SHP77 treated with DMSO at 0.1 percent for 48 hours (cell line): ENCODE measurements around the gene VAT1L.

Experiments
- DNase-seq: peaks from one replicate; lab custom pipeline; 2025; lab: John Stamatoyannopoulos, UW

Gene VAT1L, protein sequence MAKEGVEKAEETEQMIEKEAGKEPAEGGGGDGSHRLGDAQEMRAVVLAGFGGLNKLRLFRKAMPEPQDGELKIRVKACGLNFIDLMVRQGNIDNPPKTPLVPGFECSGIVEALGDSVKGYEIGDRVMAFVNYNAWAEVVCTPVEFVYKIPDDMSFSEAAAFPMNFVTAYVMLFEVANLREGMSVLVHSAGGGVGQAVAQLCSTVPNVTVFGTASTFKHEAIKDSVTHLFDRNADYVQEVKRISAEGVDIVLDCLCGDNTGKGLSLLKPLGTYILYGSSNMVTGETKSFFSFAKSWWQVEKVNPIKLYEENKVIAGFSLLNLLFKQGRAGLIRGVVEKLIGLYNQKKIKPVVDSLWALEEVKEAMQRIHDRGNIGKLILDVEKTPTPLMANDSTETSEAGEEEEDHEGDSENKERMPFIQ

DNA sequence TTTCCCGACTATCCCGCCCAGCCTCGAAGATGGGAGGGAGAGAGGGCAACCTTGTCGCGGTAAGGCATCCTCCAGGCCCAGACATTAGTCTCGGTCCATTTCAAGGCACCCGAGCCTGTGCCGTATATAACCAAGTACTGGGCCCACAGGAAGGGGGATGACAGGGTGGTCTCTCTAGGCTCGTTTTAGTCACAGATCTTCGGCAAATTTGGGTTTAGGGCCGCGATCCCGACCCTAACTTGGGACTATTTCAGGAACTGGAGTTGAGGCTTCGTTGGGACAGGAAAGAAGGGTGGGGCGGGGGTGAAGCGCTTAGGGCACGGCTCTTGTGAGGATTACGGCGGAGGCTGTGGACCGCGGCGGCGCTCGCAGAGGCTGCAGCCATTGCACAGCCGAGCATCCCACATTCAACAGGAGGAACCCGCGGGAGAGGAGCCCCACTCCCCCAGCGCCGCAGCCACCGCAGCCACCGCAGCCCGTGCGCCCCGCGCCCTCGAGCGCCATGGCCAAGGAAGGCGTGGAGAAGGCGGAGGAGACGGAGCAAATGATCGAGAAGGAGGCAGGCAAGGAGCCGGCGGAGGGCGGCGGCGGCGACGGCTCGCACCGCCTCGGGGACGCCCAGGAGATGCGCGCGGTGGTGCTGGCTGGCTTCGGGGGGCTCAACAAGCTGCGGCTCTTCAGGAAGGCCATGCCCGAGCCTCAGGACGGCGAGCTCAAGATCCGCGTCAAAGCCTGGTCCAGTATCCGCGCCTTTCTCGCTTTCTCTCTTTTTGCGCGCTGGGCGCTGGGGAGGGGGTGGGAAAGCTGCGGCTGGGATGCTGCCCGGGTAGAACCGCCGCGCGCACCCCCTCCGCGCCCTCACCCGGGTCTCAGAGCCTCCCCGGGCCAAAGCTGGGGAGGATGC is at the start of gene VAT1L:
VAT1L (plus strand) TSS at position 384 of the 904 bp plus-strand sequence; CDS start at position 503, 119 bp downstream.
- no peak for DNase-seq

DNA sequence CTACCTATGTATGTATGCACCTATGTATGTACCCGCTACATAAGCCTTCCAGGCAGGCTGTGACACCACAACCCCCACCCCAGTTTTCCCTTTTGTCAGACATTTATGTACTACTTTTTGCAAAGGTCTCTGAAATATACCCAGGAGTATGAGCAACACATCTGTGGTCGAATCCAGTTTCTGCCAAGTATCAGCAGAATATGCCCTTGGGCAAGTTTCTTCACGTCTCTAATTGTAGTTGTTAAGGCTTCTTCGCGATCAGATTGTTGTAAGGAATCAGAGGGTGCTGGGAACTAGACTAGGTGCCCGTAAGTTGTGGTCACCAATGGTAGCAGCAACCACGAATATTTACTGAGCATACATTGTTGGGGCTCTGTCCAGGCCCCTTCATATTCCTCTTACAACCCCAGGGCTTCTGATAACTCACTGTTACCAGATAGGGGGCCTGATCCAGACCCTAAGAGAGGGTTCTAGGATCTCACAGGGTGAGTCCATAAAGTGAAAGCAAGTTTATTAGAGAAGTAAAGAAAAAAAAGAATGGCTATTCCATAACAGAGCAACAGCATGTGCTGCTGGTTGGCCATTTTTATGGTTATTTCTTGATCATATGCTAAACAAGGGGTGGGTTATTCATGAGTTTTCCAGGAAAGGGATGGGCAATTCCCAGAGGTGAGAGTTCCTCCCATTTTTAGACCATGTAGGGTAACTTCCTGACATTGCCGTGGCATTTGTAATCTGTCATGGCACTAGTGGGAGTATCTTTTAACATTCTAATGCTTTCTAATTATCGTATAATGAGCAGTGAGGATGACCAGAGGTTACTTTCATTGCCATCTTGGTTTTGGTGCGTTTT is 49.4 kb upstream of the VAT1L start:
- no peak for DNase-seq

DNA sequence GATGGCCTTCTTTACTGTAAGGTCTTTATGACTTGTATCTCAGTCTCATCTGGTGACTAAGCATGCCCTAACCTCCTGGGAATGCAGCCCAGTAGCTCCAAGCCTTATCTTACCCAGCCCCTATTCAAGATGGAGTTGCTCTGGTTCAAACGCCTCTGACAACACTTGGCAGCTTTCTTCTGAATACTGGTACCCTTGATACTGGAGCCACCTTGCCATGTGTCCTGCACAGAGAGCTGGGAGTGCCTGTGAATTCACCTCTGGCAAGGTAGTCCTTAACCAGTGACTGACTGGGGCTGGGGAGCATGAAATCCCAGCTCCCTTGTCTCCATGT is 48.8 kb upstream of the VAT1L start:
- no peak for DNase-seq

DNA sequence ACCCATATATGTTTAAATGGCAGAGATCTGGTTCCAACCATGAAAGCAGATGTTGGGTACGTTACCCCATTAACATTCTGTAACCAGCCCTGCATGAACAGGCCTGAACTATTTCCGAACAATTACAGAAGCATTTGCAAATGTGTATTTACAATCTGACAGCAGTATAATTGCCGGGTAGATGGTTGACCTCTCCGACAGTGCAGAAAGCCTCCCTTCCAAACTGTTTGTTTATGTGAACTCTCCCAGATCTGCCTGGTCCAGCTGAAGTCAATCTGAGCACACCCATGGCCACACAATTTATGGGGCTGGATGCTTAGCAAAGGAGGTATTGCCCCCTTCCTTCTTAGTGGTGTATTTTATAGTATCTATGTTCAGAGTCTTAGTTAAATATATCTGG is 44.2 kb upstream of the VAT1L start:
- DNase-seq: no peak

DNA sequence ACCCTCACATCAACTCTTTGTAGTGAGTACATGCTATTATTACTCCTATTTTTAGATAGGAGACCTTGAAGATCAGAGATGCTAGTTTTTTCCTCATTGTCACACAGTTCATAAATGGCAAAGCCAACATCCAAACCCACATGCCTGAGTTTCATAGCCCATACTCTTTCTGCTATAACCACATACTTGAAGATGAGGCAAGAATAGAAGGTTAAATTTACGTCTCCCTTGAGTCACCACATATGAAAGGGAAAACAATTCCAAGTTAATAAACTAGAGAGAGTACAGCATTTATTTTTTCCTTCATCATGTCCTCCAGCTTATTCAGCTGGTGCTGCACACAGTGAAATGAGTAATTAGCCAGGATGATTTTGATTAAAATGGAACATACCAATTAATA is 42.4 kb upstream of the VAT1L start:
- no peak for DNase-seq

DNA sequence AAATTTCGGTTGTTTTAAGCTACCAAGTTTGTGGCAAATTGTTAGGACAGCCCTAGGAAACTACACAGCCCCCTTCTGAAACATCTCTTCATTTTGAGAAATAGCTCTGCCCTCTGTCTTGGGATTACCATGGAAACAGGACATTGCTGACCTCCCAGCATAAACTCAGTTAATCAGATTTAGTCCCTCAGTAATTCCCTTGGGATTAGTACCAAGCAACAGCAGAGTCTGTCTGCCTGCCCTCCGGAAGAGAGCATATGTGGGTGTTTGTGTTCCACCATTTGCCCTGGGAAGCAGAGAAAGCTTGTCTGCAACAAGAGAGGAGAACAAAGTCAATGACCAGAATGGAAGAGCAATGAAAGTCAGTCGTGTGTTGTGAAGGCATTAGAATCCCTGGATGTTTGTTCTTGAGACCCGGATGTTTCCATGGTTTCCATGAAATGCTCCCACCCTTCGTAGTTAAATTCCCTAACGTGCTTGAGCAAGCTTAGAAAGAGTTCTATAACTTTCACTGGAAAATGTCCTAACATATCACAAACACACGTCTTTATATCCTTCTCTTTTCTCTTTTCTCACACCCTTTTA is 39.9 kb upstream of the VAT1L start:
- no peak for DNase-seq

DNA sequence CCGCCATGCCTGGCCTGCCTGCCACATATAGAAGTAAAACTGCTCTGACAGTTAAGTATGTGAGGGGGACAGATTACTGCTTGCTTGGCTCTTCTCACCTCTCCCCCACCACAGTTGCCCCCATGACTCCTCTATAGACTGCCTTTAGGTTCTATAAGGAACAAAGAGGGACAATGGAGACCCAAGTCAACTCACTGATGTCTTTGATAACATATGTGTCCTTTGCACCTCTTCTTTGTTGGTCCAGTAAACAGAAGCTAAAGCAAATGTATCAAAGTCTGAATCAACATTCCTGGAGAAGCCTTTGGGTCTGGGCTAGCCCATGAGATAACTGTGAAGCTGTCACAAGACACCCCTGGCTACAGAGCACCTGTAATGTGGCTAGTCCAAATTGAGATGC is 38.9 kb upstream of the VAT1L start:
- no peak for DNase-seq

DNA sequence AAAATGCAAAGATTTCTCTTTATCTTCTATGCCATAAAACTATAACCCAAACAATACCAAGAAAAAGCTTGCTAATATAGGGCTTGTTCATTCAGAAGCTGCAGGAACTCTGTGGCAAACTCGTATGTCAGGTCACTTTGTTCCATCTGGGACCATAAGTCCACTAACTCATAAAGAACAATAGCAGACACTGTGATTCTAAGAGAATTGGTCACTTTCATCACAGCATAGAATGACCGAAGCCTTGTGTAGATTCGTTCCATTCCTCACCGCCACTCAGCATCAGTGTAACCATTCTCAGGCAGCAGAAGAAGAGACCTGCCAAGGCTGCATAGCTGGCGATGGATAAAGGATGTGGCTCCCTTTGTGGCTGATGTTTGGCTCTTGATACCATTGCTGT is 30.3 kb upstream of the VAT1L start:
- DNase-seq: no peak

DNA sequence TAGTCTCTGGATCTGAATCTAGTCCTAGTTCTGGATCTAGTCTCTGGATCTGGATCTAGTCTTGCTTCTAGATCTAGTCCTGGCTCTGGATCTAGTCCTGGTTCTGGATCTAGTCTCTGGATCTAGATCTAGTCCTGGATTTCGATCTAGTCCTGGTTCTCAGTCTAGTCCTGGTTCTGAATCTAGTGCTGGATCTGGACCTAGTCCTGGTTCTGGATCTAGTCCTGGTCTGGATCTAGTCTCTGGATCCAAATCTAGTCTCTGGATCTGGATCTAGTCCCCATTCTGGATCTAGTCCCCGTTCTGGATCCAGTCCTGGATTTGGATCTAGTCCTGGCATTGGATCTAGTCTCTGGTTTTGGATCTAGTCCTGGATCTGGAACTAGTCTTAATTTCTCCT is 29.9 kb upstream of the VAT1L start:
- no peak for DNase-seq

DNA sequence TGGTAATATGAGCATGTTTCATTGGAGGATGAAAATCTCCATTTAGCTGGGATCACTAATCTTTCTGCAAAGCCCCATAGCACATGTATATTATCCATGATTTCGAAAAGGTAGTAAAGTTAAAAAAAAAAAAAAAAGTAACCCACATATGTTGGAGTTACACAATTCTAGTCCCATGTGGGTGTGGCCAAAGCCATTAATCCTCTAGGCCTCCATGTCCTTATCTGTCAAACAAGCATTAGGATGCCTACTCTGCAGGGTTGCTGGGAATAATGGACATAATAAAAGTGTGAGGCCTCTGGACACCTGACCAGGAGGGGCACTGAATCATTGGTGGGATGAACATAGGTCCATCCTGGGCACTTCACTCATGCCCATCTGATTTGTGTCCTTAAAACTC is 29.2 kb upstream of the VAT1L start:
- no peak for DNase-seq

DNA sequence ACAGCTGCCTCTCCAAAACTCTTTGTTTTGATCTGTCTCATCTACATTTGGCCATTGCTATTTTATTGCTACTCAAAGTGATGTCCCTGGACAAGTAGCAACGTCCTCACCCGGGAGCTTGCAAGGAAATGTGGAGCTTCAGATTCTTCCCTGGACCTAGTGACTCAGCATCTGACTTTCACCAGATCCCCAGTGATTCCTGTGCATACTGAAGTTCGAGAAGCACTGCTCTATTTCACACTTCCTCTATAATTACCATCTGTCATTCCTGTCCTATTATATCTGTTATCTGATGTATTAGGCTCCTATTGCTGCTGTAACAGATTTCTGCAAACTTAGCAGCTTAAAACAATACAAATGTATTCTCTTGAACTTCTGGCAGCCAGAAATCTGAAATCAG is 28.5 kb upstream of the VAT1L start:
- no peak for DNase-seq

DNA sequence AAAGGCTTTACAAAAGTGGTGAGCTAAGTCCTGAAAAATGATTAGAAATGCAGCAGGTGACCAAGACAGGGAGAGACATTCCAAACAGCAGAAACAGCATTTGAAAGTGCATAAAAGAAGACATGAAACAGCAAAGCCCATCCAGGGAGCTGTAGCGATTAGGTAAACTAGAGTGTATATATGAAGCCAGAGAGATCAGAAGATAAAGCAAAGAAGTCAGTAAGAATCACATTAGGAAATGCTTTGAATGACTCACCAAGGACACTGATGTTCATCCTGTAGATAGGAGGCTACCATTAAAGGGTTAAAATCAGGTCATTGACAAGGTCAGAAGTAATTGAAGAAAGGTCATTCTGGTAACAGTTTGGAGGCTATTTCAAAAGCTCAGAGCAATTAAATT is 27.6 kb upstream of the VAT1L start:
- no peak for DNase-seq

DNA sequence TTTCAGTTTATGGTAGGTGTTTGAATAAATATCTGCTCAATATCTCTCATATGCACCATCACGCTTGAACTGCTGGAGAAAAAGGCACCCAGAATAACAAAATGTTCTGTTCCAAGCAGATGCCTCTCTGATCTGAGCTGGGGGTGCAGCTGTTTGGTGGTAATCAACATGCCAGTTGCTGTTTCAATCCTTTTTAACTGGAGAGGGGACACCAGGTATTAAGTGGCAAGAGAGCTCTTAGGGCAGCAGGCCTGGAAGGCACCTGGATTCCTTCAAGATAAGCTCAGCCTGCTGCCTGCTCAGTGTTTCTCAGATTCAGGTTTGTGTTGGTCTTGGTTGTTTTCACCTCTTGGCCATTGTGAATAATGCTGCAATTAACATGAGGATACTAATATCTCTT is 27.2 kb upstream of the VAT1L start:
- no peak for DNase-seq

DNA sequence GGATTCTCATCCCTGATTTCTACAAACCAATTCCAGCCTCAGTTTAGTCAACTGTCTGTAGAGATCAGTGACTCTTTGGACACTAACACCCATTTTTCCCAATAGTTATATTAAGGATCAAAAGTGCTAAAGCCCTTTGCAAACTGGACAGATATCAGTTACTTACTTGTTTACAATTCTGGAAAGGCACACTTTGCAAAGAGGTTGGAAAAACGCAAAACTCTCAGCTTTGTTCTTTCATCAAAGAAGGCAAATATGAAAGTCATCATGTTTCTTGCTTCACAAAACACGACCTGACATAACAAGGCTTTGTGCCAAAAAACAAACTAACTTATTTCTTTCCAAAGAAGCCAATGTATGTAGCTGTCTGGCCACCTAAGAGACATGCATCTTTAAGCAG is 26.1 kb upstream of the VAT1L start:
- DNase-seq: no peak

DNA sequence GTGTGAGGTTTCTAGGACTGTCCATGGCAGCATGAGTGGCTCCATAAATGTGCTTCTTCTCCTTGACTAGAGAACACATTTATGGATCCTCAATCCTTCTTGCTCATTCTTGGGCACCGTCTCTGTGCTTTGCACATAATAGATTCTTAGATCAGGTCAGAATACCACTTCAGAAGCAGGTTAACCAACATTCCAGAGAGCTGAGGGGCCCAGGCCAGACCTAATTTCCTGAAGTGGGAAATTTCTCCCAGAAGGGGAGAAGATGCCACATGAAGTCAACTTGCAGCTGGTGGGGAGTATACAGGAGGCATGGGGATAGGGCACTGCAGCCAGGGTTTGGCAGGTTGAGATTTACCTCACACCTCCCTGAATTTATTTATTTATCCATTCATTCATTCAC is 24.4 kb upstream of the VAT1L start:
- DNase-seq: no peak

DNA sequence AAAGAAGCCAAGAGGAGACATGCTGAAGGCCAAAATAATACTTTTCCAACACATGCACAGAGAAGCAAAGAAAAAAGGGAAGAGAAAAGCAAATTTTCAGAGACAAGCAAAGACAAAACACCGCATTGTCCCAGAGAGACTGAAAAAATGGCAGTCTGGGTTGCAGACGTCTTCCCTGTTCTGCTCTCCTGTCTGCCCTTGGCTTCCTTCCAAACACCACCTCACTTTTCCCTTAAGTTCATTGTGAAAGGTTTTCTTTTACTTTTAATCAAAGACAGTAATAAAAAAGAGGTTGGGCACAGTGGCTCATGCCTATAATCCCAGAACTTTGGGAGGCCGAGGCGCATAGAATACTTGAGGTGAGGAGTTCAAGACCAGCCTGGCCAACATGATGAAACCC is 21.2 kb upstream of the VAT1L start:
- DNase-seq: no peak

DNA sequence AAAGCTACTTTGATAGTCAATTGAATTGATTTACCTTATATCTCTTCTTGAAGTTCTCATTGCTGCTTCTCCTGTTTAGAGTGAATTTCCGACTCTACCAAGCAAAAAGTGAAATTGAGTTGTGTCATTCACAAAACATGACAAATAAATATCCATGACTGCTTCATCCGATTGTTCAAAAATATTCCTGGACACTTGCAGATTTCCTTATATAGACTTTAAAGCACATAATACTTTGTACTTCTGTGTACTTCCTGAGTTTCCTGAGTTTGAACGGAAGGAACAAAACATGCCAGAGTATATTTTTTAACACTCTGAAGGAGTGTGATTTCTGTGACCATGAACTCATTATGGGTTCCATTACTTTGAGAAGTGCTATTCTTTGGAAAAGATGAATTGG is 20.5 kb upstream of the VAT1L start:
- DNase-seq: no peak

DNA sequence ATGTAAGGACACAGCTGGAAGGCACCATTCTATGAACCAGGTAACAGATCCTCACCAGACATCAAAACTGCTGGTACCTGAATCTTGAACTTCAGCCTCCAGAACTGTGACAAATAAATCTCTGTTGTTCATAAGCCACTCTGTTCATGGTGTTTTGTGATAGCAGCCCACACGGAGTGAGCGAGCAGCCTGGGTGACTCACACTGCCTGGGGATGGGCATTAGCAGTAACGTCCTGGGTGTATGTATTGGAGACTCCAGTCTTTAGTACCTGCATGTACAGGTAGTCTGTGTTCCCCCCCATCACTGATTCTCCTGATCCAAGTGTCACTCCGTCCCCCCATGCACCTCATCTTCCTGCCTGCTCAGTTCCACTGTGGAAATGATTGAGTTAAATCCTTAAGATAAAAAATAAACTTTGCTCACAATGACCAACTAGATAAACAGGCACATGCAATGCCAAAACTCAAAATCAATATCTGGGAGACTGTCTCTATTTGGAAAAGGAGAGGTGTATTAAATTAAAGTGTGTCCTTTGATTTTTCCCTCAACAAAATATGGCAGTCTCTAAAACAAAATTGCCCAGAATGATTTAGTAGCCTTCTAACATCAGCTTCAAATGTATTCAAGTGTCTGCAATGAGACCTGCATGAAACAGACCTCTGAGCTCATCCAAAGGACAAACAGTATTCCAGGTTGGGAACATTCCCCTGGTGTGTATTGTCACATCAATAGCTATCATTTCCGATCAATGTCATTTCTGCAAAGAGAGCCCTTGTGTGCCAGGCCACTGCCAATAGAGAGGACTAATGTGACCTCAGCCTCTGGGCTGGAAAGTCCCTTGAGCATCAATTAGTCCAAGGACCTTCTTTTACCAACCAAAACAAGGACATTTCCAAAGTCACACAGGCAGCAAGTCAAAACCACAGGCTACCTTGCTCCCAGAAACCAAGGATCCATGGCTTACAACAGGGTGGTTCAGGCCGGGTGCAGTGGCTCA is 12.2 kb upstream of the VAT1L start:
- no peak for DNase-seq

DNA sequence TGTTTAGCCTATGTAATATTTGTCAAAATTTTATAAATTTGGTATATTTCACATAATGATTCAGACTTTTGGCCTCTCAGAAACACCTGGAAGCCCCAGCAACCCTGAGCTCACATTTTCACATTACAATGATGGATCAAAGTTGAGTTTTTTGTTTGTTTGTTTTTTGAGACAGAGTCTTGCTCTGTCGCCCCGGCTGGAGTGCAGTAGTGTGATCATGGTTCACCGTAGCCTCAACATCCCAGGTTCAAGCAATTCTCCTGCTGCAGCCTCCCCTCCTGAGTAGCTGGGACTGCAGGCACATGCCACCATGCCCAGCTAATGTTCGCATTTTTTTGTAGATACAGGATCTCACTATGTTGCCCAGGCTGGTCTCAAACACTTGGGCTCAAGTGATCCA is 10.6 kb upstream of the VAT1L start:
- DNase-seq: no peak

DNA sequence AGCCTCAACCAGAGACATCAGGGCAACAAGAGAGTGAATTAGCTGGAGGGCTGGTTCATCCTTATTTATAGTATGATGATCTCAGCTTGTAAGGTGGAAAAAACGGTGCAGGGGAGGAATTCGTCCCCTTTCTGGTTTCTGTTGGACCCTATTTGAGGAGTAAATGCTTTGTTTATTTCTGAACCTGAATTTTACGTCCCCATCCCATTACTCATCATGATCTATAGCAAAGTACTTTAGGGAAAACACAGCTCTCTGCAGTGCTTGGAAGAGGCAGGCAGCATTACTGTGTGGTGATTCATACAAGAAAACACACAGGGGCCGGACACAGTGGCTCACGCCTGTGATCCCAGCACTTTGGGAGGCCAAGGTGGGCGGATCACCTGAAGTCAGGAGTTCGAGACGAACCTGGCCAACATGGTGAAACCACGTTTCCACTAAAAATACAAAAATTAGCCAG is 8.0 kb upstream of the VAT1L start:
- DNase-seq: no peak

DNA sequence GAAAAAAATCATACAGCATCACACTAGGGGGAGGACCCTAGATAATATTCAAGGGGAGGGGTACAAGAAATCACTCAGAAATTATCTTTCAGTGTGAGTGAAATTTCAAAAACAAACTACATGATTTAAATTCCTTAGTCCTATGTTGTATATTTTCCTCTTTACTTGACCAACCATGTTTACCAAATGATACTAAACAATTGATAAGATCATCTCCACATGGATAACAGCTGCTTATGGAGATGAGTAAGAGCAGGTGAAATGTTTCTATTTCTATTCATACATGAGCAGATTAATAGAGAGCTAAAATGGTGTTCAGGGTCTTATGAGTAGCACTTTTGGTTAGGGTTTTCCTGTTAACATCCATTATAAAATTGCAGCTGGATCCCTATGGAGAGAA is 7.3 kb upstream of the VAT1L start:
- no peak for DNase-seq
